Measurements from ENCODE around the gene ADNP2. TPM values are rescaled to one million over a fixed set of nuclear protein-coding genes. Genes with fewer than 3 reads are reported as not detected.

ADNP2 gene
- total and polyA plus RNA-seq, 2 donors (not counting 3 experiments of a cell fraction or from before 2014, with no cell fraction given), result 10.2 to 20.6 TPM

DNA sequence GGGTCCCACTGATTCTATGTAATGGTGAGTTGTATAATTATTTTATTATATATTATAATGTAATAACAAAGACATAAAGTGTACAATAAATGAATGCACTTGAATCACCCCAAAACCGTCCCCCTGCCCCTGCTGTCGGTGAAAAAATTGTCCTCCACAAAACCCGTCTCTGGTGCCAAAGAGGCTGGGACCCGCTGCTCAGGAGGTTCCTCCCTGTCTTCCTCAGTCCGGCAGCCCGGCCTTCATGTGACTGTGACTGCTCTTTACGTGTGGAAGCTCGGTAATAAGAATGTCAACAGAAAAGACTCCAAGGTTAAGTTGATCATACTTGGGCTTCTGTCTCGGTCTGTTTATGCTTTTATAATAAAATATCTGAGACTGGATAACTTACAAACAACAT, 32.7 kb upstream of the ADNP2 start:
- Histone ChIP-seq H3K27me3 (ENCODE audit: control insufficient read depth in 2 of 2, insufficient read depth in 2 of 2, low read length in 2 of 2) (peaks cover 0 to under 1% of the 10 kb centered on the region in 2 experiments), H3K9me3 (replicated peaks; ENCODE audit: control insufficient read depth, insufficient read depth, low read length) (no peaks in the 10 kb centered on the region), H3K79me2 (ENCODE audit: control insufficient read depth, insufficient read depth, low read length) (no peaks in the 10 kb centered on the region), H3K4me3 (replicated peaks in 1 of 3; ENCODE audit: insufficient read depth in 1 of 3, low read depth in 1 of 3, low read length in 3 of 3) (no peak overlapping the region), H3K9me1 (replicated peaks; ENCODE audit: control insufficient read depth, extremely low read depth, insufficient read depth, low read length) (no peaks in the 10 kb centered on the region), H4K20me1 (replicated peaks; ENCODE audit: control insufficient read depth, extremely low read depth, insufficient read depth, low read length) (no peaks in the 10 kb centered on the region), H2AFZ (ENCODE audit: low read depth, low read length) (no peak overlapping the region), H3K4me1 (ENCODE audit: control insufficient read depth, extremely low read depth, insufficient read depth, low read length) (no peaks in the 10 kb centered on the region), H3K9ac (replicated peaks; ENCODE audit: extremely low read depth, insufficient read depth, low read length) (no peak overlapping the region), H3K36me3 (ENCODE audit: control insufficient read depth in 2 of 2, extremely low read depth in 1 of 2, insufficient read depth in 2 of 2, low read length in 2 of 2) (no peaks in the 10 kb centered on the region), H3K4me2 (ENCODE audit: insufficient read depth, low read length) (no peak overlapping the region), H3K27ac (ENCODE audit: insufficient read depth, low read depth, low read length) (no peak overlapping the region)
- FAIRE-seq (no peak), DNase-seq (ENCODE audit: low read depth, low spot score) (no peak)
- dilution Hi-C loops (cut with MboI; ENCODE audit: extremely low pct_ligation_motif_present, low sequenced_read_pairs), result no loop called here
- BruUV-seq (replicated peaks), result no TSS peak
- TF ChIP-seq POLR2A (IDR thresholded peaks at IDR 0.05; ENCODE audit: low read depth, low read length) (no peak), JUN (IDR thresholded peaks at IDR 0.05; ENCODE audit: borderline replicate concordance, insufficient read depth, insufficient read length, low read depth) (no peak), MYC (IDR thresholded peaks at IDR 0.05; ENCODE audit: low read depth, low read length) (no peak), FOS (IDR thresholded peaks at IDR 0.05; ENCODE audit: borderline replicate concordance, insufficient read depth, low read length) (no peak), EZH2 (IDR thresholded peaks at IDR 0.05; ENCODE audit: borderline replicate concordance, low read depth, low read length, severe bottlenecking) (no peak), POLR2AphosphoS5 (IDR thresholded peaks at IDR 0.05; ENCODE audit: insufficient read depth, low read depth, low read length) (no peak), GATA2 (IDR thresholded peaks at IDR 0.05; ENCODE audit: insufficient read depth, insufficient read length, low read depth, low read length) (no peak)
- TF ChIP-seq, protein P1, sequence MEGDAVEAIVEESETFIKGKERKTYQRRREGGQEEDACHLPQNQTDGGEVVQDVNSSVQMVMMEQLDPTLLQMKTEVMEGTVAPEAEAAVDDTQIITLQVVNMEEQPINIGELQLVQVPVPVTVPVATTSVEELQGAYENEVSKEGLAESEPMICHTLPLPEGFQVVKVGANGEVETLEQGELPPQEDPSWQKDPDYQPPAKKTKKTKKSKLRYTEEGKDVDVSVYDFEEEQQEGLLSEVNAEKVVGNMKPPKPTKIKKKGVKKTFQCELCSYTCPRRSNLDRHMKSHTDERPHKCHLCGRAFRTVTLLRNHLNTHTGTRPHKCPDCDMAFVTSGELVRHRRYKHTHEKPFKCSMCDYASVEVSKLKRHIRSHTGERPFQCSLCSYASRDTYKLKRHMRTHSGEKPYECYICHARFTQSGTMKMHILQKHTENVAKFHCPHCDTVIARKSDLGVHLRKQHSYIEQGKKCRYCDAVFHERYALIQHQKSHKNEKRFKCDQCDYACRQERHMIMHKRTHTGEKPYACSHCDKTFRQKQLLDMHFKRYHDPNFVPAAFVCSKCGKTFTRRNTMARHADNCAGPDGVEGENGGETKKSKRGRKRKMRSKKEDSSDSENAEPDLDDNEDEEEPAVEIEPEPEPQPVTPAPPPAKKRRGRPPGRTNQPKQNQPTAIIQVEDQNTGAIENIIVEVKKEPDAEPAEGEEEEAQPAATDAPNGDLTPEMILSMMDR (IDR thresholded peaks at IDR 0.05; ENCODE audit: extremely low read depth in 1 of 2, insufficient read depth in 1 of 2, low read depth in 1 of 2, low read length in 2 of 2), result no peak
- TF ChIP-seq, protein P2, sequence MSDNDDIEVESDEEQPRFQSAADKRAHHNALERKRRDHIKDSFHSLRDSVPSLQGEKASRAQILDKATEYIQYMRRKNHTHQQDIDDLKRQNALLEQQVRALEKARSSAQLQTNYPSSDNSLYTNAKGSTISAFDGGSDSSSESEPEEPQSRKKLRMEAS (IDR thresholded peaks at IDR 0.05; ENCODE audit: insufficient read depth, insufficient read length), result no peak
- ChIA-PET POLR2A (no interaction called here), CTCF (no interaction called here)
- intact Hi-C loops (cut with micrococcal nuclease), result no loop called here
